Measurements from ENCODE around the gene KLRG1.

Gene KLRG1

DNA sequence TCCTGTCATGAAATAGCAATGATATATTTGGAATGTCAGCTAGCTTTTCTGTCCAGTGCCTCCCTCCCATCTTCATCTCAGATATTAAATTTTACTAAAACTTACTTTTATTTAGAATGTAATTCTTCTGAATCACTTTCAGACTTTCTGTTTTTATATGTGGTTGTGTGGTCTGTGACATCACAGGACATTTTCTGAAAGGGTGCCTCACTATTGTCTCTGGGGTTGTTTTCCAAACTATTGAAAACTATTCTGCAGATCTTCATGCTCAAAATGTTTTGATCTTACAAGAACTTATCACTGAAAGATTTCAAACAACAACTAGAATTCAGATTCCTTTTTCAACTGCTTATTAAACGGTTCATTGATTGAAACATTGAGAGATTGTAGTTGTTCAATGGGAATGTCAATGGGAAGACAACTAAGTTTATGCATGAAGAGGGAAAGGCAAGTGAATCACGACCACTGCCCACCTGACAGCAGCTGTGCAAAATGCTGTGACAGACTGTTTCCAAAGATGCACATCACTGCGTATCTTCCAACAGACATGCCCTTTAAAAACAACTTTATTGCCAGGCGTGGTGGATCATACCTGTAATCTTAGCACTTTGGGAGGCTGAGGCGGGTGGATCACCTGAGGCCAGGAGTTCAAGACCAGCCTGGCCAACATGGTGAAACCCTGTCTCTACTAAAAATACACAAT, 51.3 kb downstream of the KLRG1 start:
- DNase-seq (ENCODE audit: low read depth in 4 of 4, low spot score in 1 of 4): no peak

GRCh38 chr12:9041321-9041720, 52.0 kb downstream of the KLRG1 start:
- no peak for DNase-seq (ENCODE audit: low read depth in 4 of 4, low spot score in 1 of 4)

GRCh38 chr12:9043766-9044165, 54.4 kb downstream of the KLRG1 start:
- DNase-seq (ENCODE audit: low read depth in 4 of 4, low spot score in 1 of 4): no peak

GRCh38 chr12:9047105-9047504, 57.8 kb downstream of the KLRG1 start:
- no peak for DNase-seq (ENCODE audit: low read depth in 4 of 4, low spot score in 1 of 4)

- DNase-seq (ENCODE audit: low read depth in 4 of 4, low spot score in 1 of 4): no peak
These were observed 59.6 kb downstream of the KLRG1 start for GRCh38 chr12:9048930-9049329.

DNA sequence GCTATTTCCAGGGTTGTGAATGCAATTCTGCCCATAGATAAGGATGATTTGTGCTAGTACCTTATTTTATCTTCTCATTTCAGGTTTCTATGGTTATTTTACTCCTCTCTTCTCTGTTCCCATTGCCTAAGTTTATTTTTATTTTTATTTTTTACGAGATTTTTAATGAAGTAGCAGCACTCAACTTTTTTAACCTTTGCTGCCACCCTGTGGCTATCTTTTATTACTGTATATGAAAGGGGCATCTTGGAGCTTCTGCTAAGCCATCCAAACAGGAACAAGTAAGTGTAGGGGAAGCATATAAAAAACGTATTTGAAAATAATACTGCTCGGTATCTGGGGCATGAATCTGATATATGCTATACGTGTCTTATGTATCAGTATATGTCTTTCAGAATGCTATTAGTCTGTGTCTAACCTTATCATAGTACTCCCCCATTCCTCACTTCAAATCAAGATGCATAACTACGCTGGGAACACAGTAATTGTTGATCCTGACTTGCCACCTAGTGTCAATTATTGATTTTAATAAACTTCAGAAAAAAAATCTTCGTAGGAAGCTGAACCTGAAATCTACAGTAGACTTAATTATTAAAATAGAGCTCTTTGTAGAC, 60.3 kb downstream of the KLRG1 start:
- DNase-seq (ENCODE audit: low read depth in 4 of 4, low spot score in 1 of 4): no peak

DNA sequence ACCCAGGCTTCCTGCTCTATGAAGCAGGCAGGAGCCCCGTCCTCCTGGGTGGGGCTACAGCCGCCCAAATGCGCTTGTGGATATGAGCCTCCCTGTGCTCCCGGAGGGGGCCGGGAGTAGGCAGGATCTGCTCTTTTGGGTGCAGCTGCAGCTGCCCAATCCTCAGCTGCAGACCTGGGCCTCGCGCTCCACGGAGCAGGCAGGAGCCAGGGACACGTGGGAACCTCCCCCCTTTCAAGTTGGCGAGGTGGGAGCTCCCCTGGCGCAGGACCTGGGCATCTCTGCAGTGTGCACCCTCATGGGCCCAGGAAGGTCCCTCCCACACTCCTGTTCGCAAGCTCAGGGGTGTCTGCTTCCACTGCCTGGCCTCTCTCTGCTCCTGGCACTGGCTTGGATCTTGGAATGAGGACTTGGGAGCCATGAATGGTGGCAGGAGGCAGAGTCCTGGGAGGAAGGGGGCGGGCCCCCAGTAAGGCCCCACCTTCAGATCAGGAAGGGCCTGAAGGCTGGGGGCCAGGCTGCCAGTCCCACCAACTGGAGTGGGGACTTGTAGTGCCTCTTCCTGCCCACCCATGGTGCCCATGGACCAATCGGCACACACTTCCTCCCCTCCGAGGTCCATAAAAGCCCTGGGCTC, 61.3 kb downstream of the KLRG1 start:
- DNase-seq (ENCODE audit: low read depth in 4 of 4, low spot score in 1 of 4): no peak

- no peak for DNase-seq (ENCODE audit: low read depth in 4 of 4, low spot score in 1 of 4)
These were observed 61.8 kb downstream of the KLRG1 start for GRCh38 chr12:9051158-9051550.

- DNase-seq (ENCODE audit: low read depth in 4 of 4, low spot score in 1 of 4): no peak
These were observed 63.3 kb downstream of the KLRG1 start for GRCh38 chr12:9052610-9053009.

Measured in stimulated activated CD4-positive, alpha-beta T cell treated with anti-CD3 and anti-CD28 coated beads, Interleukin-1b, Interleukin-23, amount 100 ng/mL, for 24 hours (primary cell).